ENCODE results near the gene TOM1. TPM values are rescaled to one million over a fixed set of nuclear protein-coding genes. Genes with fewer than 3 reads are reported as not detected.

TOM1 gene
- total RNA-seq, 1 experiment from 2014 or later = 19.0 TPM

GRCh38 chr22:35341090-35341874 lies 41.6 kb downstream of the TOM1 start:
- POLR2A ChIA-PET (ENCODE audit: unreplicated experiment) = no interaction called here

GRCh38 chr22:35342390-35342789 lies 42.7 kb downstream of the TOM1 start:
- H3K79me2 ChIP-seq (ENCODE audit: low read length) = no peaks in the 10 kb centered on the region
- no peaks in the 10 kb centered on the region for H3K9me3 ChIP-seq (ENCODE audit: low read length)
- no peaks in the 10 kb centered on the region for H3K36me3 ChIP-seq (ENCODE audit: low read depth, low read length)
- ChIA-PET POLR2A (ENCODE audit: unreplicated experiment) (no interaction called here), CTCF (no interaction called here)
- no peak overlapping the region for H2AFZ ChIP-seq (ENCODE audit: low read length)
- TF ChIP-seq EZH2 (IDR thresholded peaks at IDR 0.05; ENCODE audit: low read length, unreplicated experiment) = no peak
- TF ChIP-seq EZH2phosphoT487 (IDR thresholded peaks at IDR 0.05; ENCODE audit: borderline replicate concordance, low read length) = no peak
- TF ChIP-seq CTCF (conservative IDR thresholded peaks at IDR 0.05; ENCODE audit: low read depth, low read length) = no peak
- H3K9me2 ChIP-seq (replicated peaks; ENCODE audit: low read length) = no peaks in the 10 kb centered on the region
- H3K9ac ChIP-seq (ENCODE audit: low read length) = no peak overlapping the region
- DNase-seq (no peak), ATAC-seq (no peak)
- H3K27ac ChIP-seq (ENCODE audit: low read length) = no peak overlapping the region
- intact Hi-C loops (cut with micrococcal nuclease) = no loop called here
- no peak overlapping the region for H3K4me3 ChIP-seq (ENCODE audit: low read length)
- no peaks in the 10 kb centered on the region for H3F3A ChIP-seq (ENCODE audit: low read length, unreplicated experiment)
- BruUV-seq (replicated peaks) = no TSS peak
- no peaks in the 10 kb centered on the region for H3K27me3 ChIP-seq (ENCODE audit: low read length)
- no peak overlapping the region for H3K4me2 ChIP-seq (ENCODE audit: low read length)
- no peaks in the 10 kb centered on the region for H4K20me1 ChIP-seq (ENCODE audit: low read length)
- no peaks in the 10 kb centered on the region for H3K4me1 ChIP-seq (ENCODE audit: insufficient read depth, low read length)

More at GRCh38 chr22:35341090-35341874, 41.6 kb downstream of the TOM1 start:
- Histone ChIP-seq H3K27me3 (ENCODE audit: low read length) (no peaks in the 10 kb centered on the region), H2AFZ (ENCODE audit: low read length) (no peak overlapping the region), H3K27ac (ENCODE audit: low read length) (no peak overlapping the region), H3K4me2 (ENCODE audit: low read length) (no peak overlapping the region), H3K9me2 (replicated peaks; ENCODE audit: low read length) (no peaks in the 10 kb centered on the region), H3K9ac (ENCODE audit: low read length) (no peak overlapping the region), H3K9me3 (ENCODE audit: low read length) (no peaks in the 10 kb centered on the region), H3K4me1 (ENCODE audit: insufficient read depth, low read length) (no peaks in the 10 kb centered on the region), H3K79me2 (ENCODE audit: low read length) (no peaks in the 10 kb centered on the region), H3F3A (ENCODE audit: low read length, unreplicated experiment) (no peaks in the 10 kb centered on the region), H4K20me1 (ENCODE audit: low read length) (no peaks in the 10 kb centered on the region), H3K4me3 (ENCODE audit: low read length) (no peak overlapping the region), H3K36me3 (ENCODE audit: low read depth, low read length) (no peaks in the 10 kb centered on the region)
- no TSS peak for BruUV-seq (replicated peaks)
- TF ChIP-seq EZH2phosphoT487 (IDR thresholded peaks at IDR 0.05; ENCODE audit: borderline replicate concordance, low read length) = no peak
- TF ChIP-seq EZH2 (IDR thresholded peaks at IDR 0.05; ENCODE audit: low read length, unreplicated experiment) = no peak
- TF ChIP-seq CTCF (conservative IDR thresholded peaks at IDR 0.05; ENCODE audit: low read depth, low read length) = no peak
- no peak for ATAC-seq
- intact Hi-C loops (cut with micrococcal nuclease) = no loop called here
- CTCF ChIA-PET = no interaction called here
- no peak for DNase-seq
